ENCODE measurements around the gene CYS1. TPM values are rescaled to one million over a fixed set of nuclear protein-coding genes. Genes with fewer than 3 reads are reported as not detected.

CYS1 gene
- total RNA-seq, 1 experiment from 2014 or later: 3.7 TPM

DNA sequence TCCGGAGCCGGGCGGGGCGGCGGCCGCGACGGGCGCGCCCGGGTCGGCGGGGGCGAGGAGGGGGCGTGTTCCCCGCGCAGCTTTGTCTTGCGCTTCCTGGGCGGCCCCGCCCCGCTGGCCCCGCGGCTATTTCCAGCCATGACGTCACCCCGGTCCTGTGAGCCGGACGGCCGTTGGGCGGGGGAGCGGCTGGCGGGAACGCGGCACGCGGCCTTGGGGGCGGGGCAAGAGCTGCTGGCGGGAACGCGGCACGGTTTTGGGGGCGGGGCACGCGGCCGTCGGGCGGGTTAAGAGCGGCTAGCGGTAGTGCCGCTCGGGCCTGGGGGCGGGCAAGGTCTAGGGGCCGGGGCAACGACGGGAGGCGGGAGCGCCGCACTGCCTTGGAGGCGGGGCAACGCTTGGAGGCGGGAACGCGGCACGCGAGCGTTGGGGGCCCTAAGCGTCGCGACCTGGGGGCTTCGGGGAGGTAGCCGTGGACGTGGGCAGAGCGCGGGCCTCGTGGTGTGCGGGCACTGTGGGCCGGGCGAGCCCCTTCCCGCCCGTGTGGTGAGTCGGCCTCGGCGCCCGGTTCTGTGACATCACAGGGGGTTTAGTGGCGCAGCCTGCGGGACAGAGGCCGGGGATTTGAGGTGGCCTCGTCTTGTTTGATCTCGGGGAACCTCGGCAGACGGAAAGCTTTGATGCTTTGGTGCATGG is 36.2 kb downstream of the CYS1 start:
- ChIA-PET CTCF (interaction anchor here (0.6 to 1.7 kb wide), 5 partner anchors 8 to 274 kb away, joined by 3 to 5 read pairs (median 4); no protein-coding TSS in a partner anchor), RAD21 (ENCODE audit: low non-redundant PET in 1 of 2, low total read pairs in 2 of 2, uncharacterized antibody in 2 of 2, unreplicated experiment in 2 of 2) (no interaction called here), POLR2A (interaction anchor here (1.0 kb wide), 1 partner anchor 15 kb away, joined by 3 read pairs; no protein-coding TSS in a partner anchor)
- intact Hi-C loops (cut with micrococcal nuclease): loop anchor here (10.0 kb wide), 1 partner anchor 489 kb away; the partner anchor contains the start of gene ADAM17
- Histone ChIP-seq H3K4me2 (ENCODE audit: low read length) (peak overlapping the region; percentile 56), H3K9me3 (ENCODE audit: control insufficient read depth in 1 of 2, insufficient read depth in 1 of 2, low read depth in 1 of 2, low read length in 2 of 2) (peaks cover 4 to 8% of the 10 kb centered on the region in 2 experiments; a peak in 1 of 4 replicates), H3K4me1 (ENCODE audit: control insufficient read depth in 1 of 2, insufficient read depth in 2 of 2, low read length in 2 of 2) (peaks cover 3 to 15% of the 10 kb centered on the region in 2 experiments; a peak in 1 of 4 replicates), H3K4me3 (replicated peaks in 1 of 2; ENCODE audit: low read depth in 1 of 2, low read length in 2 of 2) (peak overlapping the region; percentile 6 to 30; a peak in 1 of 4 replicates), H2AFZ (ENCODE audit: low read depth, low read length, poor library complexity, severe bottlenecking) (no peak overlapping the region), H3K27ac (ENCODE audit: low read depth, low read length) (peak overlapping the region; percentile 82), H3K79me2 (ENCODE audit: insufficient read depth, low read length) (no peaks in the 10 kb centered on the region), H3K9ac (ENCODE audit: low read length) (no peak overlapping the region), H4K20me1 (ENCODE audit: insufficient read depth) (no peaks in the 10 kb centered on the region), H3K36me3 (ENCODE audit: control insufficient read depth in 1 of 2, insufficient read depth in 2 of 2, low read length in 2 of 2) (peaks cover 0 to 4% of the 10 kb centered on the region in 2 experiments; a peak in 1 of 4 replicates), H3K9me2 (ENCODE audit: insufficient read depth) (no peaks in the 10 kb centered on the region), H3K27me3 (ENCODE audit: insufficient read depth, low read length) (no peaks in the 10 kb centered on the region)
- ATAC-seq (peak; percentile 75), DNase-seq (ENCODE audit: low read depth, low spot score) (peak; percentile 75)
- no TSS peak for BruUV-seq (replicated peaks)
- TF ChIP-seq, protein P1, sequence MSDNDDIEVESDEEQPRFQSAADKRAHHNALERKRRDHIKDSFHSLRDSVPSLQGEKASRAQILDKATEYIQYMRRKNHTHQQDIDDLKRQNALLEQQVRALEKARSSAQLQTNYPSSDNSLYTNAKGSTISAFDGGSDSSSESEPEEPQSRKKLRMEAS (IDR thresholded peaks at IDR 0.05): peak; percentile 99
- peak; percentile 84 for TF ChIP-seq CBX3 (IDR thresholded peaks at IDR 0.05; ENCODE audit: low read depth)
- TF ChIP-seq CEBPB (IDR thresholded peaks at IDR 0.05; ENCODE audit: low read depth): no peak
- no peak for TF ChIP-seq TCF7L2 (IDR thresholded peaks at IDR 0.05; ENCODE audit: borderline replicate concordance, extremely low read depth, insufficient read depth, insufficient read length)
- TF ChIP-seq ZFX (IDR thresholded peaks at IDR 0.05): peak; percentile 24; the same call in 1 of the 2 replicates
- no peak for TF ChIP-seq POLR2A (IDR thresholded peaks at IDR 0.05; ENCODE audit: borderline replicate concordance, extremely low read depth, insufficient read depth, insufficient read length)
- TF ChIP-seq, protein P2, sequence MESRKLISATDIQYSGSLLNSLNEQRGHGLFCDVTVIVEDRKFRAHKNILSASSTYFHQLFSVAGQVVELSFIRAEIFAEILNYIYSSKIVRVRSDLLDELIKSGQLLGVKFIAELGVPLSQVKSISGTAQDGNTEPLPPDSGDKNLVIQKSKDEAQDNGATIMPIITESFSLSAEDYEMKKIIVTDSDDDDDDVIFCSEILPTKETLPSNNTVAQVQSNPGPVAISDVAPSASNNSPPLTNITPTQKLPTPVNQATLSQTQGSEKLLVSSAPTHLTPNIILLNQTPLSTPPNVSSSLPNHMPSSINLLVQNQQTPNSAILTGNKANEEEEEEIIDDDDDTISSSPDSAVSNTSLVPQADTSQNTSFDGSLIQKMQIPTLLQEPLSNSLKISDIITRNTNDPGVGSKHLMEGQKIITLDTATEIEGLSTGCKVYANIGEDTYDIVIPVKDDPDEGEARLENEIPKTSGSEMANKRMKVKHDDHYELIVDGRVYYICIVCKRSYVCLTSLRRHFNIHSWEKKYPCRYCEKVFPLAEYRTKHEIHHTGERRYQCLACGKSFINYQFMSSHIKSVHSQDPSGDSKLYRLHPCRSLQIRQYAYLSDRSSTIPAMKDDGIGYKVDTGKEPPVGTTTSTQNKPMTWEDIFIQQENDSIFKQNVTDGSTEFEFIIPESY (IDR thresholded peaks at IDR 0.05; ENCODE audit: extremely low read depth, insufficient replicate concordance, low read length): no peak
- TF ChIP-seq EZH2phosphoT487 (IDR thresholded peaks at IDR 0.05; ENCODE audit: borderline replicate concordance): no peak
- TF ChIP-seq, protein P3, sequence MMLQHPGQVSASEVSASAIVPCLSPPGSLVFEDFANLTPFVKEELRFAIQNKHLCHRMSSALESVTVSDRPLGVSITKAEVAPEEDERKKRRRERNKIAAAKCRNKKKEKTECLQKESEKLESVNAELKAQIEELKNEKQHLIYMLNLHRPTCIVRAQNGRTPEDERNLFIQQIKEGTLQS (IDR thresholded peaks at IDR 0.05): no peak
- TF ChIP-seq SP1 (IDR thresholded peaks at IDR 0.05; ENCODE audit: low read depth): peak; percentile 61
- TF ChIP-seq FOSL1 (IDR thresholded peaks at IDR 0.05; ENCODE audit: low read depth): no peak
- TF ChIP-seq ELF1 (IDR thresholded peaks at IDR 0.05; ENCODE audit: borderline replicate concordance, low read depth): no peak
- TF ChIP-seq ZNF274 (IDR thresholded peaks at IDR 0.05; ENCODE audit: low read depth, low read length): no peak
